HG03558 (cell line): ENCODE results near the gene PCDHA1.
"Not testable (repeated sequence)": the region's sequence is repeated elsewhere in the genome, so short reads cannot be mapped to it uniquely, and the experiment has no call there.

Experiments
- ATAC-seq: cut with Tn5 transposase; IDR thresholded peaks from one replicate; pipeline ENCODE4 v1.9.1; 2021; ENCODE audit warnings: moderate number of reproducible peaks; ENCODE audit not compliant: unreplicated experiment; ENCODE audit errors: extremely low read depth

Gene PCDHA1

GRCh38 chr5:140806834-140807775 is 21.2 kb downstream of the PCDHA1 start, which contains the start of gene PCDHA4:
TSS of gene PCDHA4 (plus strand) at chr5:140807068.
- no peak for ATAC-seq

GRCh38 chr5:140808241-140808888 is 22.4 kb downstream of the PCDHA1 start:
- not testable (repeated sequence) for ATAC-seq

GRCh38 chr5:140808889-140809291 is 22.9 kb downstream of the PCDHA1 start:
- no peak for ATAC-seq

- ATAC-seq = no peak
Measured at GRCh38 chr5:140821375-140822280, 35.7 kb downstream of the PCDHA1 start, which contains the start of gene PCDHA5. TSS of gene PCDHA5 (plus strand) at chr5:140821613.

GRCh38 chr5:140822281-140822629 is 36.3 kb downstream of the PCDHA1 start:
- no peak for ATAC-seq

- not testable (repeated sequence) for ATAC-seq
Measured at GRCh38 chr5:140822969-140823368, 37.0 kb downstream of the PCDHA1 start.

- no peak for ATAC-seq
Measured at GRCh38 chr5:140823475-140823874, 37.5 kb downstream of the PCDHA1 start.

GRCh38 chr5:140827704-140828361 is 41.9 kb downstream of the PCDHA1 start, which contains the start of gene PCDHA6:
TSS of gene PCDHA6 (plus strand) at chr5:140827960. CDS start at chr5:140828092, 132 bp downstream.
- ATAC-seq = no peak

- ATAC-seq = no peak
Measured at GRCh38 chr5:140828362-140828737, 42.4 kb downstream of the PCDHA1 start.

GRCh38 chr5:140829511-140830501 is 43.9 kb downstream of the PCDHA1 start:
- not testable (repeated sequence) for ATAC-seq

- no peak for ATAC-seq
Measured at GRCh38 chr5:140833993-140834392, 48.1 kb downstream of the PCDHA1 start, which contains the start of gene PCDHA7. TSS of gene PCDHA7 (plus strand) at chr5:140834269. CDS start at chr5:140834384, 115 bp downstream.

- not testable (repeated sequence) for ATAC-seq
Measured at GRCh38 chr5:140834439-140835008, 48.6 kb downstream of the PCDHA1 start.

GRCh38 chr5:140835622-140836510 is 49.9 kb downstream of the PCDHA1 start:
- ATAC-seq = no peak

- ATAC-seq = no peak
Measured at GRCh38 chr5:140840978-140841962, 55.3 kb downstream of the PCDHA1 start, which contains the start of gene PCDHA8. TSS of gene PCDHA8 (plus strand) at chr5:140841187. CDS start at chr5:140841322, 135 bp downstream.

GRCh38 chr5:140842798-140843733 is 57.1 kb downstream of the PCDHA1 start:
- ATAC-seq = no peak
